Activated naive CD4-positive, alpha-beta T cell treated with anti-CD3 and anti-CD28 coated beads, Interleukin-2, amount 50 U/mL, for 24 hours (primary cell): ENCODE results near the gene CD300H.
"Not testable (repeated sequence)": the region's sequence is repeated elsewhere in the genome, so short reads cannot be mapped to it uniquely, and the experiment has no call there.

Experiments used
- H3K27ac Mint-ChIP-seq: one replicate; pipeline ENCODE4 v1.8.0; 2021; ENCODE audit warnings: mild to moderate bottlenecking, mixed read lengths
- H3K27me3 Mint-ChIP-seq: one replicate; pipeline ENCODE4 v1.8.0; 2021; ENCODE audit warnings: mixed read lengths
- H3K36me3 Mint-ChIP-seq: one replicate; pipeline ENCODE4 v1.8.0; 2021; ENCODE audit warnings: mixed read lengths
- H3K4me1 Mint-ChIP-seq: one replicate; pipeline ENCODE4 v1.8.0; 2021; ENCODE audit warnings: mixed read lengths
- H3K4me3 Mint-ChIP-seq: one replicate; pipeline ENCODE4 v1.8.0; 2021; ENCODE audit warnings: mild to moderate bottlenecking, mixed read lengths
- H3K9me3 Mint-ChIP-seq: one replicate; pipeline ENCODE4 v1.8.0; 2021; ENCODE audit warnings: mixed read lengths

The CD300H gene

GRCh38 chr17:74528491-74529199 lies 38.7 kb downstream of the CD300H start:
- Mint-ChIP-seq H3K36me3 (no peaks in the 10 kb centered on the region), H3K27ac (no peak overlapping the region), H3K27me3 (peaks cover 12% of the 10 kb centered on the region), H3K4me1 (peaks cover 11% of the 10 kb centered on the region), H3K9me3 (no peaks in the 10 kb centered on the region), H3K4me3 (no peak overlapping the region)

- Mint-ChIP-seq H3K36me3 (no peaks in the 10 kb centered on the region), H3K27me3 (peaks cover 14% of the 10 kb centered on the region), H3K4me1 (peaks cover 6% of the 10 kb centered on the region), H3K9me3 (no peaks in the 10 kb centered on the region), H3K27ac (no peak overlapping the region), H3K4me3 (no peak overlapping the region)
These were observed 39.6 kb downstream of the CD300H start for GRCh38 chr17:74527756-74528155.

GRCh38 chr17:74527081-74527480 lies 40.2 kb downstream of the CD300H start:
- no peak overlapping the region for H3K27ac Mint-ChIP-seq
- H3K4me1 Mint-ChIP-seq: peaks cover 1% of the 10 kb centered on the region
- no peaks in the 10 kb centered on the region for H3K9me3 Mint-ChIP-seq
- H3K27me3 Mint-ChIP-seq: peaks cover 11% of the 10 kb centered on the region
- H3K36me3 Mint-ChIP-seq: no peaks in the 10 kb centered on the region
- no peak overlapping the region for H3K4me3 Mint-ChIP-seq

DNA sequence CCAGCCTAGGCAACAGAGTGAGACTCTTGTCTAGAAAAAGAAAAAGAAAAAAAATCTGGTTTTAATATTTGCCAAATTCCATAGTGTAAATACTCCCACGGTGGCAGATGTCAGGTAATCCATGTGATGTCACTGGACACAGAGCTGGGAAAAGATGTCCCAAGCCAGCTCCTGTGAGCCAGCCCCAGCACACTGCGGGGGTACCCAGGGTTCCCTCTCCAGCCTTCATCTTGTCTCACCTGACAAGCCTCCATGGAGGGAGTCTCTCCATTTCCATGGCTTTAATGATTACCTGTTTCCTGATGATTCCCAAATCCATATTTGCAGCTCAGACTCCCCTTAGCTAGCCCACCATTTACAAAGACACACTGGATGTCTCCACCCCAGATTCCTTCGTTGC lies 40.6 kb downstream of the CD300H start:
- H3K36me3 Mint-ChIP-seq: no peaks in the 10 kb centered on the region
- peaks cover 11% of the 10 kb centered on the region for H3K27me3 Mint-ChIP-seq

GRCh38 chr17:74525781-74526288 lies 41.5 kb downstream of the CD300H start:
- no peak overlapping the region for H3K27ac Mint-ChIP-seq
- H3K9me3 Mint-ChIP-seq: no peaks in the 10 kb centered on the region
- H3K27me3 Mint-ChIP-seq: peaks cover 15% of the 10 kb centered on the region
- peaks cover 5% of the 10 kb centered on the region for H3K4me1 Mint-ChIP-seq
- no peak overlapping the region for H3K4me3 Mint-ChIP-seq
- no peaks in the 10 kb centered on the region for H3K36me3 Mint-ChIP-seq

More for the DNA sequence above, 40.6 kb downstream of the CD300H start:
- no peaks in the 10 kb centered on the region for H3K9me3 Mint-ChIP-seq
- H3K4me1 Mint-ChIP-seq: no peaks in the 10 kb centered on the region
- no peak overlapping the region for H3K4me3 Mint-ChIP-seq
- H3K27ac Mint-ChIP-seq: no peak overlapping the region

DNA sequence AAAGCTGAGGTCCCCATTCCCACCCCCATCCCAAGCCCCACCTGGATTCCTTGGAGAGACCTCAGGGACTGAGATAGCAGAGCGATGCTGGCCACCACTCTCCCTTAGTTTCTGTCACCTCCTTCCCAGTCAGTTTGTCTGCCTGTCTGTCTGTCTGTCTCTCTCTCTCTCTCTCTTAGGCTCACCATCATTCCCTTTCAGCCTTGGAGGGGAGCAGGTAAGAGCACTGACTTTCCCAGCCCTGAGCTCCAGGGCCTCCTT lies 41.9 kb downstream of the CD300H start:
- H3K27ac Mint-ChIP-seq: no peak overlapping the region

GRCh38 chr17:74524653-74525464 lies 42.5 kb downstream of the CD300H start:
- Mint-ChIP-seq H3K9me3 (no peaks in the 10 kb centered on the region), H3K36me3 (no peaks in the 10 kb centered on the region), H3K4me1 (peaks cover 6% of the 10 kb centered on the region), H3K4me3 (no peak overlapping the region), H3K27ac (no peak overlapping the region), H3K27me3 (peaks cover 18% of the 10 kb centered on the region)

More for the DNA sequence above, 41.9 kb downstream of the CD300H start:
- Mint-ChIP-seq H3K36me3 (no peaks in the 10 kb centered on the region), H3K27me3 (peaks cover 16% of the 10 kb centered on the region), H3K9me3 (no peaks in the 10 kb centered on the region), H3K4me1 (peaks cover 6% of the 10 kb centered on the region), H3K4me3 (no peak overlapping the region)

GRCh38 chr17:74523308-74523707 lies 44.0 kb downstream of the CD300H start:
- H3K27me3 Mint-ChIP-seq: peaks cover 18% of the 10 kb centered on the region
- no peaks in the 10 kb centered on the region for H3K36me3 Mint-ChIP-seq
- H3K4me1 Mint-ChIP-seq: peaks cover 6% of the 10 kb centered on the region
- H3K27ac Mint-ChIP-seq: no peak overlapping the region
- H3K4me3 Mint-ChIP-seq: no peak overlapping the region
- H3K9me3 Mint-ChIP-seq: peaks cover under 1% of the 10 kb centered on the region

DNA sequence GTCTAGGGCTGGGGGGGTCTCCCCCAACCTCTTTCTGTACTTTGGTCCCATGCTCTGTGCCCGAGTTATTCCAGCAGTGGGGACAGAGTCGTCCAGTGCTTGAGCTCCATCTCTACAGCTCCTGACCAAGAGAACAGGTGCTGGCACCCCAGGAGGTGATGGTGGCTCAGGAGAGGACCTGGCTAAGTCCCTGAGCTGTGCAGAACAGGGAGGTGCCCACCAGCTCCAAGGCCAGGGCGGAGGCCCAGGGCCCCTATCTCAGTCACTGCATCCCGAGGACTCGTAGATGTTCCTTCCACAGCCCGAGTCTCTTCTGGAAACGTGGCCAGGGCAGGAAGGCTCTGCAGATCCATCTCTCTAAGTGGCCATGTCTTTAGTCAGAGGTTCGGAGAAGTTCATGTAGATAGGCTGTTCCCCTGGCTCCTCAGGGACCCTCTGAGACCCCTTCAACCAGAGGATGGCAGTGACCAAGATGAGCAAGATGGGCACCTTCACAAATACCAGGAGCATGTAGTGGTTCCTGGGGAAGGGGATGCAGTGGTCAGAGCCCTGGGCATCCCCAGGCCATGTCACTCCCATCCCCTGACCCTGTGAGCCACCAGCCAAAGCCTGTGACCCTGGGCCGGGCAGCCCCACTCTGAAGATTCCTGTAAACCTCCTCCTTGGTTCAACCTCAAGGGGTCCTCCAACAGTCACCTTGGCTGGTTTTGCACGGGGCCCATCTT lies 44.8 kb downstream of the CD300H start:
- H3K4me1 Mint-ChIP-seq: peaks cover 6% of the 10 kb centered on the region
- no peak overlapping the region for H3K4me3 Mint-ChIP-seq
- H3K36me3 Mint-ChIP-seq: no peaks in the 10 kb centered on the region
- H3K9me3 Mint-ChIP-seq: peaks cover 7% of the 10 kb centered on the region
- H3K27ac Mint-ChIP-seq: no peak overlapping the region
- H3K27me3 Mint-ChIP-seq: peaks cover 21% of the 10 kb centered on the region

DNA sequence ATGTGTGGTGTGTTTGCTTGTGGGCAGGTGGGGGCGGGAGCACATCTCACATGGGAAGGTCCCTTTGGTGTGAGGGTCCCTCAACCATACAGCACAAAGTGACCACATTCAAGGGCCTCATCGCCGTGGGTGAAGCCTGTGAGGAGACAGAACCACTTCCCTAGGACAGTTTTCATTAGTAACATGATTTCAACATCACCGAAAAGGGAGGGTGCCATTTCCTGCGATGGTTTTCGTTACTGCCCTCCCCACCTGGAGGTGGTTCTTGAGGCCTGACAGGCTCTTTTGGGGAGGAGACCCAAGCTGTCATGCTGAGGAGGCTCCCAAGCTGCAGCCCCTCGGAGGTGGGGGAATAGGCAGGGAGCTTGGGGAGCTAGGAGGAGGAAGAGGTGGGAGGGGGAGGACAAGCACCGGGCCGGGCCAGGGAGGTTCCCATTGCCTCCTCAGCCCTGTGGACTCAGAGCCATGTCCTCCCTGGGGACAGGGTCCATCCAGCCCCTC lies 45.6 kb downstream of the CD300H start:
- H3K4me1 Mint-ChIP-seq: peaks cover 6% of the 10 kb centered on the region
- no peak overlapping the region for H3K27ac Mint-ChIP-seq
- peaks cover 7% of the 10 kb centered on the region for H3K9me3 Mint-ChIP-seq
- no peaks in the 10 kb centered on the region for H3K36me3 Mint-ChIP-seq
- peaks cover 19% of the 10 kb centered on the region for H3K27me3 Mint-ChIP-seq
- no peak overlapping the region for H3K4me3 Mint-ChIP-seq

GRCh38 chr17:74520790-74521480 lies 46.4 kb downstream of the CD300H start:
- Mint-ChIP-seq H3K4me1 (peaks cover 6% of the 10 kb centered on the region), H3K36me3 (no peaks in the 10 kb centered on the region), H3K9me3 (peaks cover 7% of the 10 kb centered on the region), H3K27me3 (peaks cover 19% of the 10 kb centered on the region), H3K4me3 (no peak overlapping the region), H3K27ac (no peak overlapping the region)

DNA sequence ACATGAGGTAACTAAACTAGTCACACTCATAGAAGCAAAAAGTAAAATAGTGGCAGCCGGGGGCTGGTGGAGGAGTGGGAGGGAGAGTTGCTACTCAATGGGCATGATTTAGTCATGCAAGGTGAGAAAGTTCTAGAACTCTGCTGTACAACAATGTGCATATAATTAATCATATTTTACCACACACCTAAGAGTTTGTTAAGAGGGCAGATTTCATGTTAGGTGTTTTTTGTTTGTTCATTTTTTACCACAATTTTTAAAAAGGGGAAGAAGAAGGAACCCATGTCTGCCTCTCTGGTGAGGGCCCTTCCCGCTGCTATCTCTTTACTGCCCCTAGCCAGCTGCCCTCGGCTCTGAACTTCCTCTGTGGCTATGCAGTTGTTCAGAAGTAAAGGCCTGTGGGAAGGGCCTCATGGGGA lies 47.3 kb downstream of the CD300H start:
- Mint-ChIP-seq H3K4me1 (peaks cover 6% of the 10 kb centered on the region), H3K9me3 (peaks cover 7% of the 10 kb centered on the region), H3K36me3 (no peaks in the 10 kb centered on the region), H3K4me3 (no peak overlapping the region), H3K27me3 (peaks cover 19% of the 10 kb centered on the region), H3K27ac (no peak overlapping the region)

DNA sequence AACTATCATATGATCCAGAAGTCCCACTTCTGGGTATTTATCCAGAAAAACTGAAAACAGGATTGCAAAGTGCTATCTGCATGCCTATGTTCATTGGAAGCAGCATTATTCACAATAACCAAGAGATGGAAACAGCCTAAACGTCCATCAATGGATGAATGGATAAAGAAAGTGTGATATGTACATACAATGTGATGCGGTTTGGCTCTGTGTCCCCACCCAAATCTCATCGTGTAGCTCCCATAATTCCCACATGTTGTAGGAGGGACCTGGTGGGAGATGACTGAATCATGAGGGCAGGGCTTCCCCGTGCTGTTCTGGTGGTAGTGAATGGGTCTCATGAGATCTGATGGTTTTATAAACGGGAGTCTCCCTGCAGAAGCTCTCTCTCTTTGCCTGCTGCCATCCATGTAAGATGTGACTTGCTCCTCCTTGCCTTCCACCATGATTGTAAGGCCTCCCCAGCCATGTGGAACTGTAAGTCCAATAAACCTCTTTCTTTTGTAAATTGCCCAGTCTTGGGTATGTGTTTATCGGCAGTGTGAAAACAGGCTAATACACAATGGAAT lies 48.8 kb downstream of the CD300H start:
- H3K36me3 Mint-ChIP-seq, H3K4me3 Mint-ChIP-seq, H3K27ac Mint-ChIP-seq: not testable (repeated sequence)
- peaks cover 11% of the 10 kb centered on the region for H3K4me1 Mint-ChIP-seq
- peaks cover 20% of the 10 kb centered on the region for H3K27me3 Mint-ChIP-seq
- H3K9me3 Mint-ChIP-seq: peaks cover 15% of the 10 kb centered on the region

DNA sequence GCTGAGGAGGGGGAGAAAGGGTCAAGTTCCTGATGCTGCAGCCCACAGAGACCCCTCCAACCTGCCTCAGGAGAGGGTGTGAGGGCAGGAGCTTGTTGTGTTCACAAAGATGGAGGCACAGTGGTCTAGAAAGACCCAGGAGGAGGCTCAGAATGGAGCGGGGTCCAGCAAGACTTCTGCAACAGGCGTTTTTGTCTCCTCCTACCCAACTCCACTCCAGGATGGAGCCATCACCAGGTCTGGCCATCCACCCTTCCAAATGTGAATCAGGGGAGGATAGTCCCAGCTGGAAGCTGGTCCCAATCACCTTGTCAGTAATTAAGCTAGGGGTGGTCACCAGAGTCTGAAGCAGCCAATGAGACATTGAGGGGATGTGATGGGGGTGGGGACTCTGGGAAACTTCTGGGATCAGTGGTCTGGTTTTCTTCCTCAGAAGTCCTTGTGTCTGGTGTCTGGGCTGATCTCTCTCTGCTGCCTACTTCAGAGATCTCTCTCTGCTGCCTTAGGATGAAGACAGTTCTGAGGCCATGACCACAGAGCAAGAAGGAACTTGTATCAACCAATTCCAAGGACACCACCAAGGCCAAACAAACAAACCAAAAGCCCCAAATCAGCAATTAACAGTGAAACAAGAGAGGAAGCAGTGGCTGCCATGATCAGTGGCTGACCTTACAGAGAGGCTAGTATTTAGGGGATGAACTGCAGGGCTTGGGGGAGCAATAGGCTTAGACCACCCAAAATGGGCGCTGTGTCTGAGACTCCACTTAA lies 50.6 kb downstream of the CD300H start:
- Mint-ChIP-seq H3K27me3 (peaks cover 16% of the 10 kb centered on the region), H3K9me3 (peaks cover 15% of the 10 kb centered on the region), H3K27ac (no peak overlapping the region), H3K36me3 (no peaks in the 10 kb centered on the region), H3K4me3 (no peak overlapping the region), H3K4me1 (peaks cover 14% of the 10 kb centered on the region)
